Loucy (cell line): ENCODE results near the gene MRPL20.

ENCODE experiments used
- CTCF ChIP-seq: fragments of 200-600 bp; sonication (generic); conservative IDR thresholded peaks from 2 replicates; pipeline ENCODE4 v1.5.1; 2014; ENCODE audit warnings: mild to moderate bottlenecking, antibody characterized with exemption, low read length
- EZH2phosphoT487 ChIP-seq: fragments of 200-600 bp; IDR thresholded peaks from 2 replicates; pipeline ENCODE4 v1.6.1; 2018; ENCODE audit warnings: antibody characterized with exemption, mild to moderate bottlenecking, moderate library complexity, borderline replicate concordance

GRCh38 chr1:1361233-1361981 lies 45.7 kb downstream of the MRPL20 start:
- no peak for TF ChIP-seq CTCF
- no peak for TF ChIP-seq EZH2phosphoT487
